Gastrocnemius medialis (tissue), 4 donors: Measurements from ENCODE around the gene CAMTA1.

Experiments
- CTCF ChIP-seq, 5 experiments: fragments of 450-650 bp in 3 of 5; fragments of 200-600 bp in 2 of 5; sonication (generic) in 2 of 5; IDR thresholded peaks in 4 of 5; conservative IDR thresholded peaks in 1 of 5; 1 replicate in 4 of 5; 2 replicates in 1 of 5; pipeline ENCODE4 v1.5.1; 2016 to 2019; ENCODE audit warnings: antibody characterized with exemption in 5 of 5, mild to moderate bottlenecking in 3 of 5, moderate library complexity in 3 of 5
- POLR2A ChIP-seq, 2 donors: fragments of 450-650 bp; IDR thresholded peaks; one replicate each; pipeline ENCODE4 v1.6.1; 2017; ENCODE audit warnings: antibody characterized with exemption in 2 of 2, mild to moderate bottlenecking in 2 of 2, moderate library complexity in 2 of 2

- TF ChIP-seq POLR2A (IDR thresholded peaks at IDR 0.05), result no peak
- TF ChIP-seq CTCF (IDR thresholded peaks at IDR 0.05 in 4 of 5, conservative IDR thresholded peaks at IDR 0.05 in 1 of 5), result no peak
Observed at GRCh38 chr1:7379441-7379971, 594.3 kb downstream of the CAMTA1 start.
